Lower leg skin (tissue), 4 donors: ENCODE results near the gene ABCC1. TPM values are rescaled to one million over a fixed set of nuclear protein-coding genes. Genes with fewer than 3 reads are reported as not detected.

Experiments used
- DNase-seq, 2 donors: peaks; one replicate each; pipeline ENCODE4 v3.0.0-alpha.2; 2019; ENCODE audit warnings: low spot score in 2 of 2
- H3K4me3 ChIP-seq: fragments of 200-600 bp; sonication (generic); 2 replicates; pipeline ENCODE4 v1.5.1; 2017; ENCODE audit warnings: mild to moderate bottlenecking, low read depth; ENCODE audit not compliant: poor library complexity, severe bottlenecking
- CTCF ChIP-seq, 3 donors: fragments of 450-650 bp; IDR thresholded peaks; one replicate each; pipeline ENCODE4 v1.5.1; 2016; ENCODE audit warnings: antibody characterized with exemption in 3 of 3, mild to moderate bottlenecking in 3 of 3, moderate library complexity in 2 of 3
- POLR2A ChIP-seq, 2 donors: fragments of 450-650 bp; IDR thresholded peaks; one replicate each; pipeline ENCODE4 v1.6.1; 2016 to 2017; ENCODE audit warnings: antibody characterized with exemption in 2 of 2, mild to moderate bottlenecking in 1 of 2, moderate library complexity in 1 of 2
- WGBS, 2 donors: methylation state at CpG; one replicate each; pipeline ENCODE4 v1.1.5; 2018; 5-methylcytosine and 5-hydroxymethylcytosine counted together
- intact Hi-C: fragments of 100-400 bp; cut with DNase I; formaldehyde crosslinking; loops from one replicate; pipeline ENCODE4 v1.15.0; 2023; ENCODE audit warnings: low total_unique reads
- total RNA-seq, 4 donors: library from RNA; depleted of rRNA; stranded (reverse); fragments of >200 nt; gene quantifications; one replicate each; pipeline ENCODE4 v1.1.0, GENCODE V29; 2016

The ABCC1 gene
- total RNA-seq, 4 donors from 2014 or later: 16.4 to 25.3 (median 21.8) TPM

DNA sequence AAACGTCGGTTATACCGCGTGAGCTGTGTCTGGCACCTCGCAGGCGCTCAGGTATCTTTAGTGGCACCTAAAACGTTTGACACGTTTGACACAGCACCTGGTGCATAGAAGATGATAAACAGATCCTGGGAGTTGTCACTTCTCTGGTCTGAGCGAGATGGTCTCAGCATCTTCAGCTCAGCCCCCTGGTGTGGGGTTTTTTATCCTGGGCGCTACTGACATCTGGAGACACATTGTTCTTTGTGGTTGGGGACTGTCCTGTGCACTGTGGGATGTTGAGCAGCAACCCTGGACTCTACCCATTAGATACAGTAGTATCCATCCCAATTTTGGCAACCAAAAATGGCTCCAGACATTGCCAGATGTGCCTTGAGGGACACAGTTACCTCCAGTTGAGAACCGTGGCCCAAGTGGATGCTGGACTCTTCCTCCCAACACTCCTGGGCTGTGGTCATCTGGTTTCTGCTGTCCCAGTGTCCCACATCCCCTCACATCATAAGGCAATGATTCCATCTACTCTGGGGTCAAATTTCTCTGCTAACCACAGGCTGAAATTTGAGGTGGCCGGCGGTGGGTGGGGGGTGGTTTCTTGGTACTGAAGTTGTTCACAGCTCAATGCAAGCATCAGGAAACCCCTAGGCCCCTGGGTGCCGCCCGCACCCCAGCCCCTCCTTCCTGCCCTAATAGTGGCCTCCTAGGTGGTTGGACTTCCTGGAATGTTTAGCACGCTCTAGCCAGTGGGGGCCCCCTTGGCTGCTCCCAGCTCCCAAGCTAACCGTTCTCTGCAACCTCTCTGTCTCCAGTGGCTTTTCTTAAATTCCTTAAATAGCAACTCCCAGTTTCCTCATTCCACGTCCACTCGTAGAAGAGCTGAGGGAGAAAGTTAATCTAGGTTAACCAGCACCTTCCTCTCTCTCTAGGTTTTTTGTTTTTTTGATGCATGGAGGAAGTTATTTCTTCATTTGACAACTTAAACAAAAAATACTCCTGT is 124.8 kb downstream of the ABCC1 start:
- intact Hi-C loops: no loop called here
- TF ChIP-seq POLR2A (IDR thresholded peaks at IDR 0.05) (no peak), CTCF (IDR thresholded peaks at IDR 0.05) (no peak)
- no peak overlapping the region for H3K4me3 ChIP-seq
- WGBS, 2 donors: 71 to 78% methylated on average over 17 to 19 of the region's 19 CpGs
- no peak for DNase-seq

- WGBS, 2 donors: 83% methylated on average over 31 of the region's 31 CpGs
- intact Hi-C loops: no loop called here
- no peak for TF ChIP-seq POLR2A (IDR thresholded peaks at IDR 0.05)
- no peak for TF ChIP-seq CTCF (IDR thresholded peaks at IDR 0.05)
- H3K4me3 ChIP-seq: no peak overlapping the region
- peak; percentile 58 to 90 for DNase-seq
Measured at GRCh38 chr16:16075488-16076422, 126.3 kb downstream of the ABCC1 start.

DNA sequence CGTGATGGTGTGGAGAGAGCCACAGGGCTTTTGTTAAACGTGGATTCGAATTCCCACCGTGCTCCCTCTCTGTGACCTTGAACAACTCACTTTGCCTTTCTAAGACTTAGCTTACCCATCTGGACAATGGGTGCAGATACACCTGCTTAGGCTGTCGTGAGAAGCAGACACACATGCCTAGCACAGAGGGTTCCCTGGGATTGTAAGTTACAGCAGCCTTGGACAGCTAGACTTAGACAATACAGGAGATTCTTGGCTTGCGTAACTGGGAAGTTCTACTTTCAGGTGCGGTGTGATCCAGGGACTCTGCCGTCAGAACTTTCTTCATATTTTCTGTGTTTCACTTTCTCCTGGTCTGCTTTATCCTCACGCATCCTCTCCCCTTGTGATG is 127.0 kb downstream of the ABCC1 start:
- WGBS, 2 donors: 87 to 92% methylated on average over 9 of the region's 9 CpGs
- no peak overlapping the region for H3K4me3 ChIP-seq
- TF ChIP-seq CTCF (IDR thresholded peaks at IDR 0.05) (no peak), POLR2A (IDR thresholded peaks at IDR 0.05) (no peak)
- DNase-seq: no peak
- intact Hi-C loops: no loop called here

GRCh38 chr16:16080465-16081065 is 131.1 kb downstream of the ABCC1 start:
- TF ChIP-seq POLR2A (IDR thresholded peaks at IDR 0.05) (no peak), CTCF (IDR thresholded peaks at IDR 0.05) (no peak)
- WGBS, 2 donors: 88 to 93% methylated on average over 10 of the region's 10 CpGs
- DNase-seq: no peak
- H3K4me3 ChIP-seq: no peak overlapping the region
- intact Hi-C loops: no loop called here

DNA sequence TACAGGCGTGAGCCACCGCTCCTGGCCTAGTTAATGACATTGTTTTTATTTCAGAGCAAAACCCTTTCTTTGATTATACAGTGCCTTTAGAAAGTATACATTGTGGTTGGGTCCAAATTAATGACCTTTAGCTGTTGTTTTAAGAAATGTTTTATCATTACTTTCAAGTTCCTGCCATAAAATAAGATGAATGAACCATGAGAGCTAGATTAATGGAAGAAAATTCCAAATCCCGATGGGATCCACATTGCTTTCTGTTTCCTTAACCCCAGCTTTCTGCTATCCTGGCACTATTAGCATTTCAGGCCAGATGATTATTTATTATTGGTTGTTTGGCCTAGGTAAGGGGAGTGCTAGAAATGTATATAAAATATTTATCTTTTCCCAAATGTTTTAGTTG is 131.7 kb downstream of the ABCC1 start:
- intact Hi-C loops: no loop called here
- TF ChIP-seq POLR2A (IDR thresholded peaks at IDR 0.05) (no peak), CTCF (IDR thresholded peaks at IDR 0.05) (no peak)
- 88 to 92% methylated on average over 3 of the region's 3 CpGs for WGBS, 2 donors
- H3K4me3 ChIP-seq: no peak overlapping the region
- DNase-seq: no peak
